NCI-H526 (cell line): ENCODE results near the gene ITGA2B.
"Not testable (repeated sequence)": the region's sequence is repeated elsewhere in the genome, so short reads cannot be mapped to it uniquely, and the experiment has no call there.

ENCODE experiments used
- DNase-seq, 2 experiments: peaks; one replicate each; lab custom pipeline; 2025; lab: John Stamatoyannopoulos, UW

The ITGA2B gene

DNA sequence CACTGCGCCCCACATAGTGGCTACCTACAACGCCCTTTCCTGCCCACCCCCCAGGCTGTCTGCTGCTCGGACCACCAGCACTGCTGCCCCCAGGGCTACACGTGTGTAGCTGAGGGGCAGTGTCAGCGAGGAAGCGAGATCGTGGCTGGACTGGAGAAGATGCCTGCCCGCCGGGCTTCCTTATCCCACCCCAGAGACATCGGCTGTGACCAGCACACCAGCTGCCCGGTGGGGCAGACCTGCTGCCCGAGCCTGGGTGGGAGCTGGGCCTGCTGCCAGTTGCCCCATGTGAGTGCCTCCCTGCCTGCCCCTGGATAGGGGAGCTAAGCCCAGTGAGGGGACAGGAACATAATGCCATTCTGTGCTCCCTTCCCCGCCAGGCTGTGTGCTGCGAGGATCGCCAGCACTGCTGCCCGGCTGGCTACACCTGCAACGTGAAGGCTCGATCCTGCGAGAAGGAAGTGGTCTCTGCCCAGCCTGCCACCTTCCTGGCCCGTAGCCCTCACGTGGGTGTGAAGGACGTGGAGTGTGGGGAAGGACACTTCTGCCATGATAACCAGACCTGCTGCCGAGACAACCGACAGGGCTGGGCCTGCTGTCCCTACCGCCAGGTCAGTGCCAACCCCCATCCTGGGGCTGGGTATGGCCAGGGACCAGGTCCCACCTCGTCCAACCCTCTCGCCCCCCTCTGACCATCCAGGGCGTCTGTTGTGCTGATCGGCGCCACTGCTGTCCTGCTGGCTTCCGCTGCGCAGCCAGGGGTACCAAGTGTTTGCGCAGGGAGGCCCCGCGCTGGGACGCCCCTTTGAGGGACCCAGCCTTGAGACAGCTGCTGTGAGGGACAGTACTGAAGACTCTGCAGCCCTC, 37.3 kb downstream of the ITGA2B start:
- DNase-seq: no peak

- no peak for DNase-seq
Measured at GRCh38 chr17:44351464-44351863, 38.0 kb downstream of the ITGA2B start.

DNA sequence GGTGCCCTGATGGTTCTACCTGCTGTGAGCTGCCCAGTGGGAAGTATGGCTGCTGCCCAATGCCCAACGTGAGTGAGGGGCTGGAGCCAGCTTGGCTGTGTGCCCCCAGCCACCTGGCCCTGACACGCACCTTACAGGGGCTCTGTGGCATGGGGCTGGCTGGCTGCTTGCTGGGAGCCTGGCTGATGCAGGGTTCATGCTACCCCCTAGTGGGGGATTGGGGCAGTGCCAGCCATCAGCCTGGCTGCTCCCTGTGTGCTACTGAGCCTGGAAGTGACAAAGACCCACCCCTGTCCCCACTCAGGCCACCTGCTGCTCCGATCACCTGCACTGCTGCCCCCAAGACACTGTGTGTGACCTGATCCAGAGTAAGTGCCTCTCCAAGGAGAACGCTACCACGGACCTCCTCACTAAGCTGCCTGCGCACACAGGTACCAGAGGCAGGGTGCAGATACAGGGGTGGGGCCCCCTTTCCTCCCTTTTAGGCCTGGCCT, 38.7 kb downstream of the ITGA2B start:
- peak; percentile 28 to 87 for DNase-seq

DNA sequence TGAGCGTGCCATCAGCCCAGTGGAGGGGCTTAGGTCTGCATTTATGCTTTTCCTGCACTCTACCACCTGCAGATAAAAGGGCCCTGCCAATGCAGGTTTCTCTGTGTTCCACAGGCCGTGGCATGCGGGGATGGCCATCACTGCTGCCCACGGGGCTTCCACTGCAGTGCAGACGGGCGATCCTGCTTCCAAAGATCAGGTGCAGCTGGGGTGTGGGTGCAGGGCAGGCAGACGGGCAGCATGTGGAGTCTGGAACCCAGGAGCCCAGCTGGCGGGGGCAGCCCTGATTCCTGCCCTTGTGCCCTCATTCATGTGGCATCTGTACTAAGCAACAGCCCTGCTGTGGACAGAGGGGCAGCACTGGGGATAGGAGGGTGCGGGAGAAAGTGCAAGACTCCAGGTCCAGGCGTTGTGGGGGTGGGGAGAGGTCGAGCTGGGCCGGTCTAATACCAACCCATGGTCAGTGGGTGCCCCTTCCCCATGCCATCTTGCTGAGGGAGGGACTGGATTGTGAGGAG, 39.8 kb downstream of the ITGA2B start:
- DNase-seq: no peak

GRCh38 chr17:44348988-44349364, 40.5 kb downstream of the ITGA2B start:
- DNase-seq: no peak

GRCh38 chr17:44348234-44348987, 41.0 kb downstream of the ITGA2B start:
- no peak for DNase-seq

DNA sequence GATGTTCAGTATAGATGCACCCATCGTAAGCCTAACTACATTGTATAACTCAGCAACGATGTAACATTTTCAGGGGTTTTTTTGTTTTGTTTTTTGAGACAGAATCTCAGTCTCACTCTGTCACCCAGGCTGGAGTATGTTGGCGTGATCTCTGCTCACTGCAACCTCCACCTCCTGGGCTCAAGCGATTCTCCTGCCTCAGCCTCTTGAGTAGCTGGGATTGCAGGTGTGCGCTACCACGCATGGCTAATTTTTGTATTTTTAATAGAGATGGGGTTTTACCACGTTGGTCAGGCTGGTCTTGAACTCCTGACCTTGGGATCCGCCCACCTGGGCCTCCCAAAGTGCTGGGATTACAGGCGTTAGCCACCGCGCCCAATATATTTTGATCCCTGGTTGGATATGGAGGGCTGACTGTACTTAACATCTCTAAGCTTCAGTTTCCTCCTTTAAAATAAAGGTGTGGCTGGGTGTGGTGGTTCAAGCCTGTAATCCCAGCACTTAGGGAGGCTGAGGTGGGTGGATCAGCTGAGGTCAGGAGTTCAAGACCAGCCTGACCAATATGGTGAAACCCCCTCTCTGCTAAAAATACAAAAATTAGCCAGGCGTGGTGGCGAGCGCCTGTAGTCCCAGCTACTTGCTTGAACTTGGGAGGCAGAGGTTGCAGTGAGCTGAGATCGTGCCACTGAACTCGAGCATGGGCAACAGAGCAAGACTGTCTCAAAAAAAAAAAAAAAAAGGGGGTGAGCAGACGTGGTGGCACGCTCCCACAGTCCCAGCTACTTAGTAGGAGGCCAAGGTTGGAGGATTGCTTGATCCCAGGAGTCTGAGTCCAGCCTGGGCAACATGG, 42.0 kb downstream of the ITGA2B start:
- DNase-seq: not testable (repeated sequence)

DNA sequence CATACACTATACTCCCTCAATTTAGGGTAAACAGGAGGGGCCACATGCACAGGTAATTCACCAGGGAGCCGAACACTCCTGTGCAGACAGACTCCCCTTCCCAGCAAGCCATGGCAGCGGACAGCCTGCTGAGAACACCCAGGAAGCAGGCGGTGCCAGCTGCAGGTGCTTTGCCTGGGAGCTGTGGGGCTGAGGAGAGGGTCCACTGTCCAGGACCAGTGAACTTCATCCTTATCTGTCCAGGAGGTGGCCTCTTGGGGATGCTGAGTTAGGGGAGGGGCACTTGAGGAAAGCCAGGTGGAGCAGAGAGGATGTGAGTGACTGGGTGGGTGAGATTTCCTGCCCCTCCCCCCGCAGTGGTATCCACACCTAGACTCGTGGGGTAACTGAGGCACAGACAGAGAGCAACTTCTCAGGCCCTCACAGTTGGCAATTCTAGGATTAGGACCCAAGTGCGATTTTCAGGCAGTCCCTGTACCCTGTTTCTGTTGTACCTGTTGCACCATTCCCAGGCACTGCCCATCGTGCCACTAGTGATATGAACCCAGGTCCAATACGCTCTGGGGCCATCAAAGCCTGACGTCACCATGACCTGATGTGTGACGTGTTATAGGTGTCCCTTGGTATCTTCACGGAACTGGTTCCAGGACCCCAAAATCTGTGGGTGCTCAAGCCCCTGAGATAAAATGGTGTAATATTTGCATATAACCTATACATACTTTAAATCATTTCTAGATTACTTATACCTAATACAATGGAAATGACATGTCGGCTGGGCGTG, 43.2 kb downstream of the ITGA2B start:
- DNase-seq: no peak

GRCh38 chr17:44345454-44346026, 43.9 kb downstream of the ITGA2B start:
- DNase-seq: peak; percentile 72 to 88

DNA sequence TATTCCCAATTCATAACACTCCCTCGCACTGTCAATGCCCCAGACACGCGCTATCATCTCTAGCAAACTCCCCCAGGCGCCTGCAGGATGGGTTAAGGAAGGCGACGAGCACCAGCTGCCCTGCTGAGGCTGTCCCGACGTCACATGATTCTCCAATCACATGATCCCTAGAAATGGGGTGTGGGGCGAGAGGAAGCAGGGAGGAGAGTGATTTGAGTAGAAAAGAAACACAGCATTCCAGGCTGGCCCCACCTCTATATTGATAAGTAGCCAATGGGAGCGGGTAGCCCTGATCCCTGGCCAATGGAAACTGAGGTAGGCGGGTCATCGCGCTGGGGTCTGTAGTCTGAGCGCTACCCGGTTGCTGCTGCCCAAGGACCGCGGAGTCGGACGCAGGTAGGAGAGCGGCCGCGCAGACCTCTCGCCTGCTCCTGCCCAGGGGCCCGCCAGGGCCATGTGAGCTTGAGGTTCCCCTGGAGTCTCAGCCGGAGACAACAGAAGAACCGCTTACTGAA, 44.5 kb downstream of the ITGA2B start, which contains the start of gene GRN:
Gene GRN, plus strand, starts transcription at position 364 of the 515 bp plus-strand sequence. CDS start 3,863 bp downstream, outside the sequence.
- DNase-seq: peak; percentile 99

DNA sequence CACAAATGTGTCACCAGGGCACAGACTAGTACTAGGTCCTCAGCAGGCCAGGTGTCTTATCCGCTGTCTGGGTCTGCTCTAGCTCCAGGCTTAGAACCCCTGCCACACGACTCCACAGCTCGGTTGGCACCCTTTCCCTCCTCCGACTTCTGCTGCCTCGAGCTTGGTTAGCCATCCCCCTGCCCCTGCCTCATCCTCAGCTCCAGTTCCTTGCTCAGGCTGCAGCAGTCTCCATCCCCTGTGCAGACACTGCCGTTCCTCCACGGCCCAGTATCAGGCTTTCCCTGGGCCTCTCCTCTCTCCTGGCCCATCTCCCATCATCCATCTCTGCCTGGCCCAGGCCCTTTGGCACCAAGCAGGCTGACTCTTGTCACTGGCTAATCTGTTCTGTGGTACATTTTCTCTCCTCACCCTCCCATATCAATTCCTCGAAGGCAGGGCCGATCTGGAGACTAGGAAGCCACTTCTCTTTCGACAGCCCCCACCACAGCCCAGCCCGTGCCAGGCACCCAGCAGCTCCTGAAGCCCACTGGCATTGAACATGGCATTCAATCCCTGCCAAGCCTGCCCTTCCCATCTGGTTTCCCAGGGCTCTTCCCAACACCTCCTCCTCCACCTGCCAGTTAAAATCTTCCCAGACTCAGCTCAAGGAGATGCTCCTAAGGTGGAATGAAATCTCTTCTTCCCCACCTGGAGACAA, 45.8 kb downstream of the ITGA2B start:
- DNase-seq: no peak

DNA sequence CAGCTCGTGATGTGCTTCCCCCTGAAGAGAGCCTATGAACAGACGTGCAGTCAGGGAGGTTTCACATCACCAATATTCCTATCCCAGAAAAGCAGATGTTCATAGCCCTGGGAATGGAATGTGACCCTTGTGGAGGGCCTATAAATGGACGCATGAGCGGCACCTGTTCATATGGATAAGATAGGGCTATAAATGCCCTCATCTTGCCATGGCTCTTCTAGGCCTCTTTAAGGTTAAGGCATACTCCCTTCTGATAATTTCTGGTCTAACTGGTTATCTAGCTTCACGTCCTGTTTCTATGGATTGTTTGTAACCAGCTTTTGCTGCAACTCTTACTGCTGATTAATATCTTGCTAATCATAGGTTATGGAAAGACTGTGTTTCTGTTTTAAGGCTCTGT, 48.9 kb downstream of the ITGA2B start:
- not testable (repeated sequence) for DNase-seq

- DNase-seq: no peak
Measured at GRCh38 chr17:44338702-44339101, 50.7 kb downstream of the ITGA2B start.

GRCh38 chr17:44335968-44336367, 53.5 kb downstream of the ITGA2B start:
- no peak for DNase-seq

DNA sequence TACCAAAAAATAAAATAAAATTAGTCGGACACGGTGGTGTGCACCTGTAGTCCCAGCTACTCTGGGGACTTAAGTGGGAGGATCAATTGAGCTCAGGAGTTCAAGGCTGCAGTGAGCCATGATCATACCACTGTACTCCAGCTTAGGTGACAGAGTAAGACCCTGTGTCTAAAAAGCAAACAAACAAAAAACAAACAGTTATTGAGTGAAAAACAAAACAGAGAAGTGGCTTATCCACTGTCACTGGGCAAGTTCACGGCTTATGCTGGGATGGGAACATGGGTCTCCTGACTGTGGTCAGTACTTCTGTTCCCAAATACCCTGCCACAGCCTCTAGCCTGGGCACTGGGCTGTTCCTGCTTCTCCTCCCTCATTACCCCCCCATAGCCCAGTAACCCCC, 53.9 kb downstream of the ITGA2B start:
- DNase-seq: no peak

DNA sequence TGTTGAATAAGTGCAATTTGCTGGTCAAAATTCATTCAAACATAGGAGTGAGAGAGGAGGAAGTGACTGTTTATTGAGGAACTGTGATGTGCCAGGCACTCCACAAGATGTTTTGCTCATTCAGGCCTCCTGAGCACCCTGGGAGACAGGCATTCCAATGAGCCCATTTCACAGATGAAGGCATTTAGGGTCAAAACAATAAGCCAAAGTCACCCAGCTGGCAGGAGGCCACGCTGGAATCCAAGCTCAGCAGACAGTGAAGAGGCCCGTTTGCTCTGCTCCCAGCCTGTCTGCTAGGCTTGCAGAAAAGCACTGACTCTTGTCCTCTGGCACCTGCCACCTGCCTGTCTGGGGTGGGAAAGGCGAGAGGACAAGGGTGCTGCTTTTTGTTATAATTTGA, 54.7 kb downstream of the ITGA2B start:
- DNase-seq: peak in 1 of 2 experiments; percentile 30

DNA sequence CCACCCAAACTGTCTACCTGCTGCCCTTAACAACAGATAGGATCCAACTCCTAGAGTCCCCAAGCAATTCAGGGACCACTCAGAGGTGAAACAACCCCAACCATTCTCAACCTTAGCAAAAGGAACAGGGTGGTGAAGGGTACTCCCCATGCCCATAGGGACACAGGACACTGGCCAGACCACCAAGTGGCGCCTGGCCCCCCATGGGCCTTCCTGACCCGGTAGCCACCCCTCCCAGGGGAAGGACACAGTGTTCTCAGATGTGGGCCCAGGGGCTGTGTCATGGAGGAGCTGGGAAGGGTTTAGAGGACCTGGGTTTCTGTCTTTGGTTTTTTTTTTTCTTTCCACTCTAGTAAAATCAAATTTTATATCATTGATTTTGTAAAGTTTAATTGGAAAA, 55.1 kb downstream of the ITGA2B start:
- DNase-seq: no peak

DNA sequence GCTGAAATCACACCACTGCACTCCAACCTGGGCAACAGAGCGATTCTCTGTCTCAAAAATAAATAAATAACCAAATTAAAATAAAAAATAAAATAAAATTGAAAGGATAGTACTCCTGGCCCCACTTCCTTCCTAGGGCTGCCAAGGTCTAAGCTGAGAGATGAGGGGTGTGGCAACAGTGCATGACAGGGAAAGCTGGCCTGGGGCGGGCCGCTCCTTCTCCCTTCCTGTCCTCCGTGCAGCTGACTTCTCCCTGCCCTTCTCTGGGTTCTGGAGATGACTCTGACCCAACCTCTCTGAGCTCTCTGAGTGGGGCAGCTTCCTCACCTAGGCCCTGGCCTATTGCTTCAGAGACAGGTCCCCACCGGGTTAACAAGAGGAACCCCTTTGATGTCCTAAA, 56.1 kb downstream of the ITGA2B start:
- no peak for DNase-seq

GRCh38 chr17:44331249-44331760, 58.1 kb downstream of the ITGA2B start:
- peak; percentile 93 to 97 for DNase-seq
